SK-N-MC (cell line): ENCODE measurements around the gene KDM5B.
"Not testable (repeated sequence)": the region's sequence is repeated elsewhere in the genome, so short reads cannot be mapped to it uniquely, and the experiment has no call there.

Source experiments
- EZH2 ChIP-seq: fragments of 200-600 bp; sonication (generic); IDR thresholded peaks from one replicate; pipeline ENCODE4 v1.6.1; 2017; ENCODE audit warnings: antibody characterized with exemption
- FOXP2 ChIP-seq: optimal IDR thresholded peaks from 2 replicates; pipeline ENCODE3; 2011; ENCODE audit warnings: mild to moderate bottlenecking, moderate library complexity; ENCODE audit not compliant: insufficient read depth; ENCODE audit errors: extremely low read length, control extremely low read depth
- POLR2AphosphoS5 ChIP-seq: IDR thresholded peaks from 2 replicates; pipeline ENCODE4 v1.6.1; 2012; ENCODE audit warnings: mild to moderate bottlenecking, low read depth, low read length, borderline replicate concordance

- TF ChIP-seq POLR2AphosphoS5, FOXP2, EZH2: not testable (repeated sequence)
These were observed 13.3 kb downstream of the KDM5B start for GRCh38 chr1:202794931-202795330.
